MM.1S (cell line): Measurements from ENCODE around the gene CALM1.
A peak's percentile ranks its signal among the peaks of the same experiment; 100 is the strongest.

Experiments used
- DNase-seq: peaks from one replicate; pipeline ENCODE4 v3.0.0-alpha.2; 2015
- H2AFZ ChIP-seq: fragments of 300-600 bp; sonication (generic); 2 replicates; pipeline ENCODE4 v1.6.0; 2016; ENCODE audit warnings: antibody characterized with exemption, low read length
- H3F3A ChIP-seq: fragments of 300-600 bp; sonication (generic); 2 replicates; pipeline ENCODE4 v1.6.1; 2016; ENCODE audit warnings: mild to moderate bottlenecking, antibody characterized with exemption, low read length, moderate library complexity, mixed read lengths; ENCODE audit not compliant: insufficient read depth
- H3K27ac ChIP-seq: fragments of 300-600 bp; sonication (generic); 2 replicates; pipeline ENCODE4 v1.5.1; 2016; ENCODE audit warnings: mild to moderate bottlenecking, low read length
- H3K27me3 ChIP-seq: fragments of 300-600 bp; sonication (generic); replicated peaks from 2 replicates; pipeline ENCODE4 v1.6.0; 2016; ENCODE audit warnings: low read length; ENCODE audit not compliant: insufficient read depth
- H3K36me3 ChIP-seq: fragments of 300-600 bp; sonication (generic); replicated peaks from 2 replicates; pipeline ENCODE4 v1.6.1; 2016; ENCODE audit warnings: mild to moderate bottlenecking, low read length, mixed read lengths; ENCODE audit not compliant: insufficient read depth
- H3K4me1 ChIP-seq: fragments of 300-600 bp; sonication (generic); 2 replicates; pipeline ENCODE4 v1.6.1; 2016; ENCODE audit warnings: low read length, mixed read lengths
- H3K4me2 ChIP-seq: fragments of 300-600 bp; sonication (generic); 2 replicates; pipeline ENCODE4 v1.6.0; 2016; ENCODE audit warnings: low read depth, low read length
- H3K4me3 ChIP-seq: fragments of 300-600 bp; sonication (generic); 2 replicates; pipeline ENCODE4 v1.5.1; 2016; ENCODE audit warnings: low read length, mixed read lengths
- H3K79me2 ChIP-seq: fragments of 300-600 bp; sonication (generic); 2 replicates; pipeline ENCODE4 v1.6.1; 2016; ENCODE audit warnings: mixed run types, low read length, mixed read lengths
- H3K9ac ChIP-seq: fragments of 300-600 bp; sonication (generic); 2 replicates; pipeline ENCODE4 v1.6.1; 2016; ENCODE audit warnings: low read length, mixed read lengths
- H3K9me2 ChIP-seq: fragments of 300-600 bp; sonication (generic); replicated peaks from 2 replicates; pipeline ENCODE4 v1.6.1; 2016; ENCODE audit warnings: mild to moderate bottlenecking, low read length, mixed read lengths; ENCODE audit not compliant: insufficient read depth
- H3K9me3 ChIP-seq: fragments of 300-600 bp; sonication (generic); replicated peaks from 2 replicates; pipeline ENCODE4 v1.6.1; 2016; ENCODE audit warnings: mild to moderate bottlenecking, low read length, mixed read lengths; ENCODE audit not compliant: insufficient read depth
- H4K20me1 ChIP-seq: fragments of 300-600 bp; sonication (generic); 2 replicates; pipeline ENCODE4 v1.6.1; 2016; ENCODE audit warnings: mild to moderate bottlenecking, low read length, moderate library complexity, mixed read lengths; ENCODE audit not compliant: insufficient read depth
- EZH2 ChIP-seq: fragments of 300-600 bp; sonication (generic); optimal IDR thresholded peaks from 2 replicates; pipeline ENCODE3; 2017; ENCODE audit warnings: low read depth, mild to moderate bottlenecking, antibody characterized with exemption, low read length, mixed read lengths
- EZH2phosphoT487 ChIP-seq: fragments of 300-600 bp; sonication (generic); IDR thresholded peaks from 2 replicates; pipeline ENCODE4 v1.6.1; 2018; ENCODE audit warnings: antibody characterized with exemption, low read length
- TF ChIP-seq, protein P1 (sequence below): fragments of 300-600 bp; sonication (generic); IDR thresholded peaks from 2 replicates; pipeline ENCODE4 v1.5.1; 2016; ENCODE audit warnings: antibody characterized with exemption, low read length, mixed read lengths

The CALM1 gene

DNA sequence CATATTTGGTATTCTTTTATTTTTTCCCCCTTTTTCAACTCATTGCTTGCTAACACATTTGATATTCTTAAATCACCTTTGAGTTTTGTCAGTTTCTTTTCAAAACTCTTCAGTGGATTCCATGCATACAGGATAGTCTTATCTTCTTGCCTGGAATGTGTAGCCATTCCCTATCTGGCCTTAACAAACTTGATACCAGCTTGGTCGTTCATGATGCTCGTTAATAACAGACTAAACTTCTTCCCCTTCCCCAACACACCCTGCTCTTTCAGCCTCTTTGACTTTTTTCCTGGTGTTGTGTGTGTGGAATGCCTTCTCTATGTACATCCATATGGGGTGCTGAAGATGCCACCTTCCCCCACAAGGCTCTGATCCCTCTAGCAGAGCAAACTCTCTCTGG is 17.7 kb upstream of the CALM1 start:
- Histone ChIP-seq H3K4me1 (0 out of 2 replicates have a peak, but pooled peaks cover under 1% of the 10 kb centered on the region), H3K4me2 (no peak overlapping the region), H3K79me2 (no peaks in the 10 kb centered on the region), H3K9me3 (no peaks in the 10 kb centered on the region), H4K20me1 (no peaks in the 10 kb centered on the region), H3K9ac (no peak overlapping the region), H3K27ac (no peak overlapping the region), H3K27me3 (no peaks in the 10 kb centered on the region), H2AFZ (no peak overlapping the region), H3K36me3 (no peaks in the 10 kb centered on the region), H3F3A (0 out of 2 replicates have a peak, but pooled peaks cover 7% of the 10 kb centered on the region), H3K9me2 (no peaks in the 10 kb centered on the region), H3K4me3 (no peak overlapping the region)
- TF ChIP-seq EZH2 (no peak), EZH2phosphoT487 (no peak)
- TF ChIP-seq, protein P1, sequence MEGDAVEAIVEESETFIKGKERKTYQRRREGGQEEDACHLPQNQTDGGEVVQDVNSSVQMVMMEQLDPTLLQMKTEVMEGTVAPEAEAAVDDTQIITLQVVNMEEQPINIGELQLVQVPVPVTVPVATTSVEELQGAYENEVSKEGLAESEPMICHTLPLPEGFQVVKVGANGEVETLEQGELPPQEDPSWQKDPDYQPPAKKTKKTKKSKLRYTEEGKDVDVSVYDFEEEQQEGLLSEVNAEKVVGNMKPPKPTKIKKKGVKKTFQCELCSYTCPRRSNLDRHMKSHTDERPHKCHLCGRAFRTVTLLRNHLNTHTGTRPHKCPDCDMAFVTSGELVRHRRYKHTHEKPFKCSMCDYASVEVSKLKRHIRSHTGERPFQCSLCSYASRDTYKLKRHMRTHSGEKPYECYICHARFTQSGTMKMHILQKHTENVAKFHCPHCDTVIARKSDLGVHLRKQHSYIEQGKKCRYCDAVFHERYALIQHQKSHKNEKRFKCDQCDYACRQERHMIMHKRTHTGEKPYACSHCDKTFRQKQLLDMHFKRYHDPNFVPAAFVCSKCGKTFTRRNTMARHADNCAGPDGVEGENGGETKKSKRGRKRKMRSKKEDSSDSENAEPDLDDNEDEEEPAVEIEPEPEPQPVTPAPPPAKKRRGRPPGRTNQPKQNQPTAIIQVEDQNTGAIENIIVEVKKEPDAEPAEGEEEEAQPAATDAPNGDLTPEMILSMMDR: no peak
- DNase-seq: no peak

DNA sequence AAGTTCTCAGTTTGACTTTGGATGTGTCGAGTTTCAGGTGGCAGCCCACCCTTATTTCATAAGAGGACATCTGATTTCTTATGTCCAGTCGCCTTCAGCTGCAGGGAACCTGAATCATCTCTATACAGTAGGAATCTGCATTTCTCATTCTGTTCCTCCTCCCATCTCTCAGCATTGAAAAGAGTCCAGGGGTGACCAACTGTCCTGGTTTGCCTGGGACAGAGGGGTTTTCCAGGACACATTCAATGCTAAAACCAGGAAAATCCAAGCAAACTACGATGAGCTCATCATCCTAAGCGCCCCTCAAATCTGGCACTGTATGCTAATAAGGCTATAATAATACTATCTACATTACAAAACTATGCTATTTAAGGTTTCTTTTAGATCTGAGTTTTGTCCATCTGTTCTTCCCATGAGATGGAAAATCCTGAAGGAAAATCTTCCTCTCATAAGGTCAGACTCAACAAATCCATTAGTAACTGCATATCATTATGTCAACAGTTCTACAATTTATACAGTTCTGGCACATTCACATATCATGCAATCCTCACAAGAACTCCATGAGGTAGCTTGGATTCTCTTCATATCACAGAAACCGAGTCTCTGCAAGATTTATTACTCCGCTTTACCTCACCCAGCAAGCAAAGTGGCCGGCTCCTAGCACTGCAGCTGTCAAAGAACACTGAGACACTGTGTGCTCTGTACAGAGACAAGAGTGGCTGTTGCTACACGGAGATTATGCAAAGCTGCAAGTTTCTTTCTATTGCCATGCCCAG is 15.6 kb upstream of the CALM1 start:
- no peaks in the 10 kb centered on the region for H3K9me2 ChIP-seq
- no peak overlapping the region for H3K4me2 ChIP-seq
- TF ChIP-seq EZH2phosphoT487: no peak
- TF ChIP-seq EZH2: no peak
- TF ChIP-seq, protein P1: no peak

DNA sequence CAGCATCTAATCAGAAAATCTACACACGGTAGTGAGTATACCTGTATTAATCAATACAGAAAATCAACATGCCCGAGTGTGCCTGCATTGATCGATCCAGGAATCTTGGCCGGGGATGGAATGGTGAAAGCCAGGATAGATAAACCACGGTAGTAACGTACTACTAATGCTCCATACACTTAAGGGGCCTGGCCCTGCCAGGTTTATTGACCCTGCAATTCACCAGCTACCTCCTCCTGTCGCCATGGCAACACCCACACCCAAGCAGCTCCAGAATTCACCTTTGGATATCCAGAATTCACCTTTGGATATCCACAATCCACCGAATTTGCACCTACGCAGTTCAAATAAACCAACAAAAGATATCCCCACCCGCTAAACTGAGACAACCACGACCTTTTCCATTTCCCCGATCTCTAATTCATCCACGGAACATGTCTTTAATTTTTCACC is 14.8 kb upstream of the CALM1 start:
- no peaks in the 10 kb centered on the region for H3K27me3 ChIP-seq
- peak overlapping the region; percentile 83; the same call in 1 of the 2 replicates for H3K4me2 ChIP-seq
- no peak for TF ChIP-seq EZH2phosphoT487
- TF ChIP-seq EZH2: no peak
- TF ChIP-seq, protein P1: no peak
- peak overlapping the region; percentile 99 for H3K9ac ChIP-seq
- H4K20me1 ChIP-seq: no peaks in the 10 kb centered on the region
- peak overlapping the region; percentile 63 for H2AFZ ChIP-seq
- H3K27ac ChIP-seq: peak overlapping the region; percentile 90; the same call in 1 of the 2 replicates
- 0 out of 2 replicates have a peak, but pooled peaks cover 8% of the 10 kb centered on the region for H3K4me1 ChIP-seq
- DNase-seq: no peak
- no peaks in the 10 kb centered on the region for H3K79me2 ChIP-seq
- no peaks in the 10 kb centered on the region for H3K9me3 ChIP-seq
- peak overlapping the region; percentile 78 for H3K4me3 ChIP-seq
- no peaks in the 10 kb centered on the region for H3K9me2 ChIP-seq
- H3F3A ChIP-seq: 0 out of 2 replicates have a peak, but pooled peaks cover 11% of the 10 kb centered on the region
- no peaks in the 10 kb centered on the region for H3K36me3 ChIP-seq

More for the DNA sequence above, 15.6 kb upstream of the CALM1 start:
- Histone ChIP-seq H3K36me3 (no peaks in the 10 kb centered on the region), H3K9me3 (no peaks in the 10 kb centered on the region), H3K27ac (no peak overlapping the region), H4K20me1 (no peaks in the 10 kb centered on the region), H3K4me3 (no peak overlapping the region), H3K4me1 (0 out of 2 replicates have a peak, but pooled peaks cover 8% of the 10 kb centered on the region), H3K79me2 (no peaks in the 10 kb centered on the region), H3F3A (0 out of 2 replicates have a peak, but pooled peaks cover 11% of the 10 kb centered on the region), H3K9ac (no peak overlapping the region), H2AFZ (no peak overlapping the region), H3K27me3 (no peaks in the 10 kb centered on the region)
- no peak for DNase-seq
